Measurements from ENCODE around the gene RFT1.
"Not testable (repeated sequence)": the region's sequence is repeated elsewhere in the genome, so short reads cannot be mapped to it uniquely, and the experiment has no call there.

The RFT1 gene

GRCh38 chr3:53054233-53054632 lies 76.0 kb downstream of the RFT1 start:
- not testable (repeated sequence) for FAIRE-seq

- FAIRE-seq = no peak
These were observed 78.3 kb downstream of the RFT1 start for GRCh38 chr3:53051929-53052328.

- no peak for FAIRE-seq
These were observed 80.2 kb downstream of the RFT1 start for GRCh38 chr3:53049987-53050386.

- no peak for FAIRE-seq
These were observed 83.8 kb downstream of the RFT1 start for GRCh38 chr3:53046171-53047170.

GRCh38 chr3:53045518-53046170 lies 84.6 kb downstream of the RFT1 start, which contains the start of gene SFMBT1:
SFMBT1 (minus strand) TSS chr3:53046073; CDS start chr3:52969128, 76,945 bp downstream.
- no peak for FAIRE-seq

- FAIRE-seq = no peak
These were observed 85.3 kb downstream of the RFT1 start for GRCh38 chr3:53044711-53045517.

- FAIRE-seq = peak; percentile 69
These were observed 85.9 kb downstream of the RFT1 start for GRCh38 chr3:53044371-53044710.

- peak; percentile 30 for FAIRE-seq
These were observed 86.5 kb downstream of the RFT1 start for GRCh38 chr3:53043738-53044137.

- FAIRE-seq = no peak
These were observed 87.6 kb downstream of the RFT1 start for GRCh38 chr3:53042651-53043050.

- peak; percentile 56 for FAIRE-seq
These were observed 89.8 kb downstream of the RFT1 start for GRCh38 chr3:53040351-53040820.

- no peak for FAIRE-seq
These were observed 90.9 kb downstream of the RFT1 start for GRCh38 chr3:53039376-53039752.

- no peak for FAIRE-seq
These were observed 91.4 kb downstream of the RFT1 start for GRCh38 chr3:53038679-53039375.

Data from islet of Langerhans (tissue), 1 donor.